ENCODE results near the gene PPARA.

DNA sequence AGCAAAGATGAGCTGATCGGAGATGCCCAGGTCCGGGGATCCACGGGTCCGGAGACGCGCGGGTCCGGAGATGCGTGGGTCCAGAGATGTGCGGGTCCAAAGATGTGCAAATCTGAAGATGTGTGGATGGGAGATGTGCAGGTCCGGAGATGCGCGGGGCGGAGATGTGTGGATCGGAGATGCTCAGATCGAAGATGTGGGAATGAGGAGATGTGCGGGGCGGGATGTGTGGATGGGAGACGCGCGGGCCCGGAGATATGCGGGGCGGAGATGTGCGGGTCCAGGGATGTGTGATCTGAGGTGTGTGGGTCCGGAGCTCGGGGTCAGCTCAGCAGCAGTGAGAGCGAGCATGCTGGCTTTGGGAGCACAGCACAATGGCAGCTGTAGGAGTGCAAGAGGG lies 64.3 kb downstream of the PPARA start:
- TF ChIP-seq, protein P1, sequence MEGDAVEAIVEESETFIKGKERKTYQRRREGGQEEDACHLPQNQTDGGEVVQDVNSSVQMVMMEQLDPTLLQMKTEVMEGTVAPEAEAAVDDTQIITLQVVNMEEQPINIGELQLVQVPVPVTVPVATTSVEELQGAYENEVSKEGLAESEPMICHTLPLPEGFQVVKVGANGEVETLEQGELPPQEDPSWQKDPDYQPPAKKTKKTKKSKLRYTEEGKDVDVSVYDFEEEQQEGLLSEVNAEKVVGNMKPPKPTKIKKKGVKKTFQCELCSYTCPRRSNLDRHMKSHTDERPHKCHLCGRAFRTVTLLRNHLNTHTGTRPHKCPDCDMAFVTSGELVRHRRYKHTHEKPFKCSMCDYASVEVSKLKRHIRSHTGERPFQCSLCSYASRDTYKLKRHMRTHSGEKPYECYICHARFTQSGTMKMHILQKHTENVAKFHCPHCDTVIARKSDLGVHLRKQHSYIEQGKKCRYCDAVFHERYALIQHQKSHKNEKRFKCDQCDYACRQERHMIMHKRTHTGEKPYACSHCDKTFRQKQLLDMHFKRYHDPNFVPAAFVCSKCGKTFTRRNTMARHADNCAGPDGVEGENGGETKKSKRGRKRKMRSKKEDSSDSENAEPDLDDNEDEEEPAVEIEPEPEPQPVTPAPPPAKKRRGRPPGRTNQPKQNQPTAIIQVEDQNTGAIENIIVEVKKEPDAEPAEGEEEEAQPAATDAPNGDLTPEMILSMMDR (IDR thresholded peaks at IDR 0.05) = no peak
- no peak for TF ChIP-seq POLR2A (IDR thresholded peaks at IDR 0.05)
